CD4-positive, alpha-beta T cell (primary cell): ENCODE data around the gene SPDL1. TPM values are rescaled to one million over a fixed set of nuclear protein-coding genes. Genes with fewer than 3 reads are reported as not detected.

ENCODE experiments used
- ATAC-seq: fragments of 200-7000 bp; cut with Tn5 transposase; one replicate; pipeline ENCODE4 v1.10.0; 2022; ENCODE audit warnings: mild to moderate bottlenecking; ENCODE audit not compliant: poor library complexity
- CTCF ChIA-PET: fragments of 350-600 bp; sonication (Branson Sonifier 250); formaldehyde crosslinking; loops from one replicate; lab custom pipeline; 2021; ENCODE audit warnings: antibody characterized with exemption, inconsistent platforms; lab: Charles Lee
- POLR2A ChIA-PET: fragments of 350-600 bp; sonication (Branson Sonifier 250); formaldehyde crosslinking; loops from one replicate; lab custom pipeline; 2021; ENCODE audit warnings: antibody characterized with exemption, inconsistent platforms; lab: Charles Lee
- DNase-seq, 14 experiments: peaks; one replicate each; pipeline ENCODE4 v3.0.0-alpha.2; 2013 to 2020; ENCODE audit warnings: mixed read lengths in 2 of 14
- H3K27ac ChIP-seq, 2 donors: one replicate each; pipeline versions ENCODE4 v1.5.1 to v1.7.0; 2013; ENCODE audit warnings: low read length in 2 of 2, low read depth in 1 of 2, mild to moderate bottlenecking in 1 of 2
- H3K27me3 ChIP-seq, 2 experiments: 1 replicate in 1 of 2; 2 replicates in 1 of 2; pipeline versions ENCODE4 v1.6.1 to v1.7.0; 2013; ENCODE audit warnings: low read length in 2 of 2, control low read depth in 1 of 2, mild to moderate bottlenecking in 1 of 2, moderate library complexity in 1 of 2; ENCODE audit not compliant: insufficient read depth in 2 of 2, control insufficient read depth in 1 of 2
- H3K36me3 ChIP-seq: one replicate; pipeline ENCODE4 v1.6.1; 2013; ENCODE audit warnings: low read length, control low read depth; ENCODE audit not compliant: insufficient read depth
- H3K4me1 ChIP-seq: one replicate; pipeline ENCODE4 v1.6.1; 2013; ENCODE audit warnings: low read length, control low read depth; ENCODE audit not compliant: insufficient read depth
- H3K4me3 ChIP-seq: one replicate; pipeline ENCODE4 v1.5.1; 2013; ENCODE audit warnings: mild to moderate bottlenecking, low read length, moderate library complexity
- H3K9me3 ChIP-seq, 2 experiments: 1 replicate in 1 of 2; 2 replicates in 1 of 2; pipeline versions ENCODE4 v1.6.1 to v1.7.0; 2013; ENCODE audit warnings: low read length in 2 of 2, mild to moderate bottlenecking in 2 of 2, control low read depth in 1 of 2, moderate library complexity in 1 of 2; ENCODE audit not compliant: control insufficient read depth in 1 of 2, insufficient read depth in 1 of 2
- H3K27ac Mint-ChIP-seq: one replicate; pipeline ENCODE4 v1.8.0; 2020; ENCODE audit warnings: mixed read lengths
- H3K27me3 Mint-ChIP-seq: one replicate; pipeline ENCODE4 v1.8.0; 2021; ENCODE audit warnings: mixed read lengths
- H3K36me3 Mint-ChIP-seq: one replicate; pipeline ENCODE4 v1.8.0; 2021; ENCODE audit warnings: low read depth, mixed read lengths
- H3K4me1 Mint-ChIP-seq: one replicate; pipeline ENCODE4 v1.8.0; 2021; ENCODE audit warnings: low read depth, mixed read lengths
- H3K4me3 Mint-ChIP-seq: one replicate; pipeline ENCODE4 v1.8.0; 2020; ENCODE audit warnings: mild to moderate bottlenecking, mixed read lengths
- H3K9me3 Mint-ChIP-seq: one replicate; pipeline ENCODE4 v1.8.0; 2020; ENCODE audit warnings: mixed read lengths
- intact Hi-C, 2 experiments: fragments of 100-400 bp; cut with DNase I in 1 of 2; cut with micrococcal nuclease in 1 of 2; formaldehyde crosslinking; loops; one replicate each; pipeline versions ENCODE4 v1.15.1 to v1.9.0; 2023 to 2025; cut with DNase I, micrococcal nuclease
- total RNA-seq, 174 experiments: library from RNA in 2 of 174; stranded (reverse) in 2 of 174; gene quantifications; one replicate each; pipeline ENCODE4 v1.2.3 and lab custom pipeline; 2021 to 2026
- TF ChIP-seq, protein P1 (sequence below): fragments of 200-600 bp; IDR thresholded peaks from one replicate; pipeline ENCODE4 v1.8.0; 2022; ENCODE audit warnings: antibody characterized with exemption, mild to moderate bottlenecking

Gene SPDL1
- total RNA-seq, 2 experiments from 2014 or later = 4.3 to 5.6 TPM

DNA sequence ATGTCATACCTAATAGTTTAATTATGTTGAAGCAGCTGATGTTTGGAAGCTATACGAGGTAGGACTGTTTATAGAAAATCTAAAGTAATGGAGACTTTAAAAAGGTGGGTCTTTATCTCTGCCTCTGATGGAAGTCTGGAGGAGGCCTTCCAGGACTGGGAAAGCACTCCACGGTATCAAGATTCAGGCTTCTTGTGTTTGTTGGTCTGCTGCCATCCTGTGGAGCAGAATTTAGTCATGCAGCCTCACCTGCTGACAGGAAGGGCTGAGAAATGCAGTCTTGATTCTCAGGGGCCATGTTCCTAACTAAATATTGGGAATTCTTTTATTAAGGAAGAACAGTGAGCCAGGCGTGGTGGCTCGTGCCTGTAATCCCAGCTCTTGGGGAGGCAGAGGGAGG, 15.9 kb downstream of the SPDL1 start:
- H3K4me1 ChIP-seq = no peaks in the 10 kb centered on the region
- intact Hi-C loops = no loop called here
- Mint-ChIP-seq H3K4me1 (no peaks in the 10 kb centered on the region), H3K36me3 (peaks cover 81% of the 10 kb centered on the region), H3K4me3 (no peak overlapping the region), H3K27ac (no peak overlapping the region), H3K9me3 (no peaks in the 10 kb centered on the region), H3K27me3 (no peaks in the 10 kb centered on the region)
- no peak overlapping the region for H3K4me3 ChIP-seq
- no peaks in the 10 kb centered on the region for H3K9me3 ChIP-seq
- ChIA-PET POLR2A (no interaction called here), CTCF (no interaction called here)
- H3K27me3 ChIP-seq = no peaks in the 10 kb centered on the region
- DNase-seq (no peak), ATAC-seq (no peak)
- peaks cover 44% of the 10 kb centered on the region for H3K36me3 ChIP-seq
- TF ChIP-seq, protein P1, sequence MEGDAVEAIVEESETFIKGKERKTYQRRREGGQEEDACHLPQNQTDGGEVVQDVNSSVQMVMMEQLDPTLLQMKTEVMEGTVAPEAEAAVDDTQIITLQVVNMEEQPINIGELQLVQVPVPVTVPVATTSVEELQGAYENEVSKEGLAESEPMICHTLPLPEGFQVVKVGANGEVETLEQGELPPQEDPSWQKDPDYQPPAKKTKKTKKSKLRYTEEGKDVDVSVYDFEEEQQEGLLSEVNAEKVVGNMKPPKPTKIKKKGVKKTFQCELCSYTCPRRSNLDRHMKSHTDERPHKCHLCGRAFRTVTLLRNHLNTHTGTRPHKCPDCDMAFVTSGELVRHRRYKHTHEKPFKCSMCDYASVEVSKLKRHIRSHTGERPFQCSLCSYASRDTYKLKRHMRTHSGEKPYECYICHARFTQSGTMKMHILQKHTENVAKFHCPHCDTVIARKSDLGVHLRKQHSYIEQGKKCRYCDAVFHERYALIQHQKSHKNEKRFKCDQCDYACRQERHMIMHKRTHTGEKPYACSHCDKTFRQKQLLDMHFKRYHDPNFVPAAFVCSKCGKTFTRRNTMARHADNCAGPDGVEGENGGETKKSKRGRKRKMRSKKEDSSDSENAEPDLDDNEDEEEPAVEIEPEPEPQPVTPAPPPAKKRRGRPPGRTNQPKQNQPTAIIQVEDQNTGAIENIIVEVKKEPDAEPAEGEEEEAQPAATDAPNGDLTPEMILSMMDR = no peak
- no peak overlapping the region for H3K27ac ChIP-seq

DNA sequence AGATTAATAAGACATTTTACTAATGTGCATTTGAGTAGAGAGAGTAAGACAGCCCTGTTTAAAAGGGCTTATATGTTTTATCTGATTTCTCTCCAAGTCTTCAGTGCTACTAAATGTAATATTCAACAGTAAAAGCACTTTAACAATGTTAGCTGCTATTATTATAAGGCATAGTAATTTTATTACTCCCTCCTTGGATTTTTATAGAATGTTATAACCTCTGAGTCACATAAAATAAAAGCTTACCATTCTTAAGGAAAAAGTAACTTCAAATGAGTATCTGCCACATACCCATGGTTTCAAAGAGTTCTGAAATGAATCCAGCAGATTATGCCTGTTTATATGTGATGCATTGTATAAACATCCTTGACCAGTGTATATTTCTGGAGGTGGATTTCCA, 19.0 kb downstream of the SPDL1 start:
- Mint-ChIP-seq H3K36me3 (peaks cover 51% of the 10 kb centered on the region), H3K27me3 (no peaks in the 10 kb centered on the region), H3K4me3 (no peak overlapping the region), H3K9me3 (no peaks in the 10 kb centered on the region), H3K4me1 (no peaks in the 10 kb centered on the region), H3K27ac (no peak overlapping the region)
- POLR2A ChIA-PET = no interaction called here
- ATAC-seq (no peak), DNase-seq (no peak)
- no peaks in the 10 kb centered on the region for H3K9me3 ChIP-seq
- H3K27me3 ChIP-seq = no peaks in the 10 kb centered on the region
- TF ChIP-seq, protein P1 = no peak
- H3K36me3 ChIP-seq = peaks cover 36% of the 10 kb centered on the region
- intact Hi-C loops = no loop called here
- CTCF ChIA-PET = no interaction called here
- no peaks in the 10 kb centered on the region for H3K4me1 ChIP-seq
- H3K4me3 ChIP-seq = no peak overlapping the region
- H3K27ac ChIP-seq = no peak overlapping the region

- Mint-ChIP-seq H3K4me3 (no peak overlapping the region), H3K27me3 (no peaks in the 10 kb centered on the region), H3K27ac (no peak overlapping the region), H3K36me3 (peaks cover 18% of the 10 kb centered on the region), H3K4me1 (no peaks in the 10 kb centered on the region), H3K9me3 (peaks cover 4% of the 10 kb centered on the region)
- H3K27ac ChIP-seq = no peak overlapping the region
- ChIA-PET POLR2A (no interaction called here), CTCF (no interaction called here)
- H3K27me3 ChIP-seq = no peaks in the 10 kb centered on the region
- no peak overlapping the region for H3K4me3 ChIP-seq
- H3K36me3 ChIP-seq = peaks cover 7% of the 10 kb centered on the region
- TF ChIP-seq, protein P1 = no peak
- intact Hi-C loops = loop anchor here in 1 of 2 experiments (5.0 kb wide), 1 partner anchor 41 kb away; no protein-coding TSS in a partner anchor
- ATAC-seq = no peak
- H3K9me3 ChIP-seq = peaks cover 6 to 8% of the 10 kb centered on the region in 2 experiments
- DNase-seq = no peak
- no peaks in the 10 kb centered on the region for H3K4me1 ChIP-seq
These were observed 22.7 kb downstream of the SPDL1 start for GRCh38 chr5:169606279-169606678.
